ENCODE data around the gene PTBP3.
A peak's percentile ranks its signal among the peaks of the same experiment; 100 is the strongest.

PTBP3 gene

GRCh38 chr9:112369817-112370216 is 36.4 kb upstream of the PTBP3 start (continued):
- TF ChIP-seq ZNF169 (tag by site-specific recombination; IDR thresholded peaks at IDR 0.05): no peak
- no peak for TF ChIP-seq ZNF112 (tag by site-specific recombination; IDR thresholded peaks at IDR 0.05)
- no peak for TF ChIP-seq ZNF501 (tag by site-specific recombination; IDR thresholded peaks at IDR 0.05)
- no peak for TF ChIP-seq ZNF404 (tag by site-specific recombination; IDR thresholded peaks at IDR 0.05)
- TF ChIP-seq TCF7L2 (IDR thresholded peaks at IDR 0.05; ENCODE audit: borderline replicate concordance, low read depth, low read length): no peak
- TF ChIP-seq PRDM2 (tag by site-specific recombination; IDR thresholded peaks at IDR 0.05; ENCODE audit: borderline replicate concordance): no peak
- no peak for TF ChIP-seq ZNF239 (tag by site-specific recombination; IDR thresholded peaks at IDR 0.05)
- no peak for TF ChIP-seq ZNF335 (tag by site-specific recombination; conservative IDR thresholded peaks at IDR 0.05)
- no peak for TF ChIP-seq ZNF426 (tag by site-specific recombination; IDR thresholded peaks at IDR 0.05)
- no peak for TF ChIP-seq REST (tag by site-specific recombination; IDR thresholded peaks at IDR 0.05)

GRCh38 chr9:112367465-112367864 is 34.0 kb upstream of the PTBP3 start:
- POLR2A ChIA-PET: interaction anchor here (1.0 to 1.9 kb wide), 2 partner anchors 11 to 292 kb away, joined by 3 to 12 read pairs; partner anchors contain the start of gene HSDL2

More at GRCh38 chr9:112367465-112367864, 34.0 kb upstream of the PTBP3 start:
- Histone ChIP-seq H3K36me3 (ENCODE audit: control insufficient read depth in 2 of 2, insufficient read depth in 1 of 2, low read length in 2 of 2) (no peaks in the 10 kb centered on the region), H3K4me1 (ENCODE audit: control insufficient read depth, insufficient read depth, low read length) (no peaks in the 10 kb centered on the region), H3K27ac (ENCODE audit: extremely low read depth, low read depth, low read length) (no peak overlapping the region), H3K4me3 (ENCODE audit: low read depth, low read length) (no peak overlapping the region), H3K9me3 (ENCODE audit: control insufficient read depth, insufficient read depth, low read depth, low read length) (no peaks in the 10 kb centered on the region)
- CTCF ChIA-PET: interaction anchor here (0.6 to 2.0 kb wide), 2 partner anchors 255 to 267 kb away, joined by 3 to 10 read pairs; no protein-coding TSS in a partner anchor
- TF ChIP-seq TRIM28 (IDR thresholded peaks at IDR 0.05; ENCODE audit: borderline replicate concordance, low read length): peak; percentile 66; the same call in 1 of the 2 replicates
- TF ChIP-seq SETDB1 (IDR thresholded peaks at IDR 0.05; ENCODE audit: insufficient read length, low read length): peak; percentile 71
- TF ChIP-seq ZNF560 (tag by site-specific recombination; IDR thresholded peaks at IDR 0.05; ENCODE audit: borderline replicate concordance): no peak
- TF ChIP-seq ZNF791 (tag by site-specific recombination; IDR thresholded peaks at IDR 0.05): peak; percentile 92
- TF ChIP-seq ZNF362 (tag by site-specific recombination; IDR thresholded peaks at IDR 0.05): no peak
